SIG-M5 (cell line): ENCODE data around the gene LRRC63.

ENCODE experiments used
- DNase-seq: peaks from one replicate; lab custom pipeline; 2025; lab: John Stamatoyannopoulos, UW

Gene LRRC63

DNA sequence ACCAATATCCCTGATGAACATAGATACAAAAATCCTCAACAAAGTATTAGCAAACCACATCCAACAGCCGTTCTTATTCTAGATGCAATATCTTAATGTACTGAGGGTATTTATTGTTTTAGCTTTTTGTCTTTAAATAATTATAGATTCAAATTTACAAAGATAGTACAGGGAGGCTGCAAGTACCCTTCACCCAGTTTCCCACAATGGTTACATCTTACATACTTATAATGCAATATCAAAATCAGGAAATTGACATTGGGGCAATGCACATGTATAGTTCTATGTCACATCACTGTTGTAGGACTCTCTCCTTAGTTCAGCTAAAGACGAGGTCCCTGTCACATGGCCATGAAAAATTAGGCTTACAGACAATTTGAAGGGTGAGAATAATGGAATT lies 99.5 kb downstream of the LRRC63 start:
- no peak for DNase-seq

DNA sequence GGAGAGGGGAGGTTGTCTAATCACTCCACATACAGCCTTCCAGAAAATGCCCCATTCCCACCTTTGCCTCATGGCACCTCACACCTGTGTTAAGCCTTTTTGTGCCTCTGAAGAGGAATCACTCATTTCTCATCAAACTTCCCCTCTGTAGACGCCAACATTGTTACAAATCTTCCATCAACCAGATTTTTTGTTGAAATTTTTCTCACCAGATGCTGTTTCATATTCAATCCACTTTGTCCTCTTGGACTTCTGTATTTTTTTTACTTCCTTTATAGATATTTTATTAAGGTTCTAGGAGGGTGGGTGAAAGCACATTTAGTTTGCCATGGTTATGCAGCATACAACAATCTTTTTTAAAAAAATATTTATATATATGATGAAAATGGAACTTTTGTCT lies 101.3 kb downstream of the LRRC63 start:
- DNase-seq: no peak

DNA sequence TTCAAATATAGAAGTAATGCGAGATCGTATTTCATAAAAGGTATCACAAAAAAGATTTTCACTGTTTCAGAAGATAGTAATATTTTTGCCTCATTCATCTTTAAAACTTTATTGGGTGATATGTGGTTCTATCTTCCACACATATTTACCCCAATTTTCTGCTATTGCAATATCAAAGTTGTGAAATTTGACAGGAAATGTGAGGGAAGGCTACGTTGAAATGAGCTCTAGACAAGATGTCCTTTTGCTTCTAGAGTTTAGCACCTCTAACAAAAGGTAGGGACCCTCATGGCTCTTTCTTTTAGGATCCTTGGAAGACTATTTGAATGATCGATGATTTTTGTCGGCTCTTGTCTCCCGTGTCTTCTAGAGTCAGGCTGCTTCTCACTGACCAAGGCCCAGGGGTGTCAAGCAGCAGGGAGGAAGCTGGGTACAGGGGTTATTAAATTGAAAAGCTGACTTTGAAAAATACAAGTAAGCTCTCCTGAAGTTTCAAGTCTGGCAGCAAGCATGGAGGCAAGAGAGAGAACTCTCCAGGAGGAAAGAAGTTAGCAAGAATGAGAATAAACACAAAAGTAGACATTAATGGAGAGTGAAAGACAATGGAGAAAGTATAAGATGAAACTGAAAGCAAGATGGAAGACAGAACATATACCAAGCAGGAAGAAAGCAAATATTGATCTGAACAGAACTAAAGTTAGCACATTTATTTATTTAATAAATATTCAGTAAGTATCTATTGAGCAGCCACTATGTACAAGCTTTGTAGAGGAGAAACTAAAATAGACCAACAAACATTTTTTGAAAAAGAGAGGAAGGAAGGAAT lies 101.9 kb downstream of the LRRC63 start:
- no peak for DNase-seq

DNA sequence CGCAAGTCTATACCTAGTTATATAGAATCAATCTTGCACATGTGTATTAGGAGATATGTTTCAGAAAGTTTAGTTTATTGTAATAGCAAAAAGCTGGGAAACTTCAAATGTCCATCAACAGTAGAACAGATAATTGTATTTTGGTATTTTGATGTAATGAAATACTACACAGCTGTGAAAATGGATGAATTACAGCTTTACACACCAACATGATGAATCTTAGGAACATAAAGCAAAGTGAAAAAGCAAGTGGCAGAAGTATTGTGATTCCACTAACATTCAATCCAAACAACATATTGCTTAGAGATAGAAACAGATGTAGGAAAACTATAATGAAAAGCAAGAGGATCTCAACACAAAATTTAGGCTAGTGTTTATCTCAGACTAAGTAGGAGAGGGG lies 102.9 kb downstream of the LRRC63 start:
- no peak for DNase-seq

DNA sequence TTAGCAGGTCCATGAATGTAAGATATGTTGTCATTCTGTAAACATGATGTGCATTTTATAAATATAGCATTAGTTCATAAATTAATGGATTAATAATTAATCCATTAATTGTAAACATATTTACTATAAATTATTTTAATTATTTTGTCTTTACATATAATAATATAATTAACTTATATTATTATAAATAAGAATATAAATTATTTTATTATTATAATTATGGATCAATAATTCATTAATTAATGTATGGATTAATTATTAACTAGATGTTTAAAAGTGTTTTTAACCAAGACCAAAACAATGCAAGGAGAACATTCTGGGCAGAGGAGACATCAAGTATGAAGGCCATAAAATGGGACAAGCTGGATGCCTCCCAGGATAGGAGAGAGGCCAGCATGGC lies 103.3 kb downstream of the LRRC63 start:
- DNase-seq: no peak

DNA sequence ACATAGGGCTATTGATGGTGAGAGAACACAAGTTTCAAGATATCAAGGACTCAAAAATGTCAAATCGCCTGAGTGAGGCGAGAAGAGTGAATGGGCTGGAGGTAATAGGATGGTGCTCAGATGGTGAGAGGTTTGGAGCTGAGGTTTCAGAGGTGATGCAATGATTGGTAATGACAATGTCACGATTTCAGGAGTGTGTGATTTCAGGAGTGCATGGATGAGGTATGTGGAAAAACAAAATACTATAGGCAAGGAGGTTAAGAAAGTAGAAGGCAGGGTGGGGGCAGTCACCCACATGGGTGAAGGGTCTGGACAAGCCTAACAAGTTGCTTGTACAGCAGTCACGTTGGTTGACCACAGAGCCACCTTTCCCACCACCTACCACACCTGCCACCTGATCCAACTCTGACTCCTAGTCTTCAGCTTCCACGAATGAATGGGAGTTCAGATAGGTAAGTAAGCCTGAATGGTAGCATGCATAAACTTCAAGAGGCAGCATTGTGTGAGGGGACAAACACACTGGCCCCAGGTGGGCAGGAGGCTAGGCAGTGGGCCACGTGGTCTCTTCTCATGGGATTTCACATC lies 103.9 kb downstream of the LRRC63 start:
- DNase-seq: no peak

DNA sequence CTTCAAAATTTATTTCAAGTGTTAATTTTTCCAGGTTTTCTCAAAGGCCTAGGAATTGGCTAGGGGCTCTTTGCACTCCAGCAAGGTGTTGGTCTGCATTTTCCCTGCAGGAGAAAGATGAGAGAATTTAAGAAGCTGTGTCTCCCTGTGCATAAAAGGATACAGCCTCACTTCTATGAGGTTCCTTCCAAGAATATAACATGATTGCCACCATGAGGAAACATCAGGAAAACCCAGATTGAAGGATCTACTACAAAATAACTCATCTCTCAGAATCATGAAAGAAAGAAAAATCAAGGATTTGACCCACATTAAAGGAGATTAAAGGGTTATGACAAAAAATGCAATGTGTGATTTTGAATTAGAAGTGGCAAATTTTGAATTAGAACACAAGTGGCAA lies 105.4 kb downstream of the LRRC63 start:
- DNase-seq: no peak

DNA sequence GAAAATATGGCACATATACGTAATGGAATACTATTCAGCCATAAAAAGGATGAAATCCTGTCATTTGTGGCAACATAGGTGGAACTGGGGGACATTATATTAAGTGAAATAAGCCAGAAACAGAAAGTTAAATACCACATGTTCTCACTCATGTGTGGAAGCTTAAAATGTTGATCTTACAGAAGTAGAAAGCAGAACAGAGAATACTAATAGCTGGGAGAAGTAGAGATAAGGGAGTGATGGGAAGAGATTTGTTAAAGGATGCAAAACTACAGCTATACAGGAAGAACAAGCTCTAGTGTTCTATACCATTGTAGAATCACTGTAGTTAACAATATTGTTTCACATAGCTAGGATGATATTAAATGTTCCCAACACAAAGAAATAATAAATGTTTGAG lies 107.3 kb downstream of the LRRC63 start:
- DNase-seq: no peak

DNA sequence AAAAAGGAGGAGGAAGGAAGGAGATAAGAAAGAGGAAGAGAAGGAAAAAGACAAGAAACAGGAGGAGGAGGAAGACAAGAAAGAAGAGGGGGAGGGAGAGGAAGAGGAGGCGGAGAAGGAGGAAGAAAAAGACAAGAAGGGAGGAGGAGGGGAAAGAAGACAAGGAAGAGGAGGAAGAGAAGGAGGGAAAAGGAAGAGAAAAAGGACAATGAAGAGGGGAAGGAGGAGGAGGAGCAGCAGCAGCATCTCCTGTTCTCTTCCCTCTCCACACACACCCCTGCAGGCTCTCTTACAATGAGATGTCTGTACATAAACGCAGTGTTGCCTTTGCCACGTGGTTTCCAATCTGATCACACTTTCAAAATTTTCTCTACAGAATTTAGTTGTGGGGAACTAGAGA lies 108.7 kb downstream of the LRRC63 start:
- no peak for DNase-seq

DNA sequence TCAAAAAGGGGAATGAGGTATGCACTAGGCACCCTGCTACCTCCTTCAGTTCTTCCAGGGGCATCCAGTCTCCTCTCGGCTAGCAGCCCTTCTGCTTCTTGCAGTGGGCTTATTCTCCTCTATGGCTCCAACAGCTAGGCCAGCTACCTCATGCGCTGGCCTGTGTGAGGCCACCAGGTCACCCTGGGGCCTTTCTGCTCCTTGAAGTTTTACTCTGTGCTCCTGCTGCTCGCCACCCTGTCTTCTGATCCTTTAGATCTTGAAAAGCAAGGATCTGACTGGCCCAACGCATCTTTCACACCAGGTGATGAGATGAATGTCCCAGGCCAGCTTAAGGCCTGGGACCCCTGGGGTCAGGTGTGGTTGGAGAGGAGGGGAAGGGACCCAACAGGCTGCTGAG lies 109.1 kb downstream of the LRRC63 start:
- DNase-seq: no peak

DNA sequence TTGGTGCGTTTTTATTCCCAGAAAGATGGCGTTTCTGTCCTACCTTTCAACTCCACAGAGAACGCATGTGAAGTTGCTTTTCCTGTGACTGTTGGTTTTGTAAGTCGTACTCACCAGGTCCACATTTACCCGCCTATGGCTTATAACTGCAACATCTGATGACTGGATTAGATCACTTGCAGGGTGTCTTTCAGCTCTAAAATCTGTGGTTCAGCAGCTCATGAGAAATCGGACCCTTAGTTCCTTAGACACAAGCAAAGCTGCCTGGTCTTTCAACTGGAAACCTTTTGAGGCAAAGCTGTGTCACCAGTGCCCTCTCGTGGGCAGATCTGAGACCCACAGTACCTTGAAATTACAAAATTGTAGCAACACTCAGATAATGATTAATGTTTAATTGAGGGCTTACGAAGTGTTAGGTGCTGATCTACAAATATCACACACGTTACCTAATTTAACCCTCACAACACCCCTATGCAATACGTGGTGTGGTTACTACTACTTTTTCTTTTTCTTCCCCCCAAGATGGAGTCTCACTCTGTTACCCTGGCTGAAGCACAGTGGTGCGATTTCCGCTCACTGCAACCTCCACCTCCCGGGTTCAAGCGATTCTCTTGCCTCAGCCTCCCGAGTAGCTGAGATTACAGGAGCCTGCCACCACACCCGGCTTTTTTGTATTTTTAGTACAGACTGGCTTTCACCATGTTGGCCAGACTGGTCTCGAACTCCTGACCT lies 109.9 kb downstream of the LRRC63 start:
- peak; percentile 21 for DNase-seq

DNA sequence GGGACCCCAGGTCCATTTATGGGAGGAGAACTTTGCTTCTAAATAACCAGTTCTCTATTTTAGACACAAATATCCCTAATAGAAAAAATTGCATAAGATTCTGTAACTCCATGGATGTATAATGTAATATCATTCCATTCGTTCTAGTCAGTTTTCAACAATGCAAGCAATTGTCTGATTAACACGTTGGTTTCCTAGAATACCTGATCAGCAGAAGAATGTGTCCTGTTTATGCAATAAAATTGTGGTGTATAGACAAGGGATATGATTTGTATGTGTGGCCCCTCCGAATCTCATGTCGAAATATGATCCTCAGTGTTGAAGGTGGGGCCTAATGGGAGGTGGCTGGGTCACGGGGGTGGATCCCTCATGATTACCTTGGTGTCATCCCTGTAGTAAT lies 113.2 kb downstream of the LRRC63 start:
- DNase-seq: no peak
